HEK293T (cell line): ENCODE results near the gene AGK.
"Not testable (repeated sequence)": the region's sequence is repeated elsewhere in the genome, so short reads cannot be mapped to it uniquely, and the experiment has no call there.

Experiments used
- ARNT ChIP-seq: fragments of 450-650 bp; IDR thresholded peaks from 2 replicates; pipeline ENCODE4 v1.6.1; 2017; ENCODE audit warnings: mild to moderate bottlenecking
- BHLHE40 ChIP-seq: fragments of 450-650 bp; IDR thresholded peaks from 2 replicates; pipeline ENCODE4 v1.6.1; 2016; ENCODE audit warnings: mild to moderate bottlenecking, moderate library complexity, borderline replicate concordance
- CTBP1 ChIP-seq: fragments of 450-650 bp; IDR thresholded peaks from 2 replicates; pipeline ENCODE4 v1.6.1; 2016; ENCODE audit warnings: borderline replicate concordance
- FOXK2 ChIP-seq: fragments of 450-650 bp; IDR thresholded peaks from 2 replicates; pipeline ENCODE4 v1.6.1; 2016; ENCODE audit warnings: mild to moderate bottlenecking
- SP1 ChIP-seq: fragments of 450-650 bp; IDR thresholded peaks from 2 replicates; pipeline ENCODE4 v1.6.1; 2017
- SUZ12 ChIP-seq: fragments of 450-650 bp; IDR thresholded peaks from 2 replicates; pipeline ENCODE4 v1.6.1; 2016; ENCODE audit warnings: mild to moderate bottlenecking

DNA sequence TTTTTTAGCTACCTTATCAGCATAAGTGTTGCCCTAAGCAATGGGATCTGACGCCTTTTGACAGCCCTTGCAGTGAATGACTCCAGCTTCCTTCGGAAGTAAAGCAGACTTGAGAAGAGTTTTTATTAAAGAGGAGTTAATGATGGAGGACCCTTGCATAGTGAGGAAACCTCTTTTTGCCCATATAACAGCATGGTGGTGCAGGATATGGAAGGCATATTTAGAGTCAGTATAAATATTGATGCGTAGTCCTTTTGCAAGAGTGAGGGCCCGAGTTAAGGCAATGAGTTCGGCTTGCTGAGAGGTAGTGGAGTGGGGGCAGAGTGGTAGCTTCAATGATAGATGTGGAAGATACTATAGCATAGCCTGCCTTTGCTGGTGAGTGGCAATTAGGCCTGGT is 28.7 kb downstream of the AGK start:
- not testable (repeated sequence) for TF ChIP-seq CTBP1, SP1, SUZ12, FOXK2, ARNT, BHLHE40
